Coronary artery (tissue), 2 donors: ENCODE measurements around the gene ZNF569.
A peak's percentile ranks its signal among the peaks of the same experiment; 100 is the strongest.

ENCODE experiments used
- DNase-seq: peaks from one replicate; pipeline ENCODE4 v3.0.0-alpha.2; 2017; ENCODE audit warnings: low spot score
- H3K27ac ChIP-seq, 2 donors: fragments of 200-600 bp; sonication (generic); one replicate each; pipeline ENCODE4 v1.5.1; 2016 to 2019
- H3K4me3 ChIP-seq: fragments of 200-600 bp; sonication (generic); 2 replicates; pipeline ENCODE4 v1.5.1; 2016; ENCODE audit warnings: mild to moderate bottlenecking, moderate library complexity
- CTCF ChIP-seq: fragments of 200-600 bp; sonication (generic); IDR thresholded peaks from one replicate; pipeline ENCODE4 v1.5.1; 2019; ENCODE audit warnings: antibody characterized with exemption

Gene ZNF569

GRCh38 chr19:37466798-37467607 lies at the start of gene ZNF569:
Gene ZNF569 (minus strand): TSS chr19:37467444. CDS start chr19:37444921, 22,523 bp downstream.
- Histone ChIP-seq H3K4me3 (peak within 1 kb of the TSS; percentile 88), H3K27ac (peak within 1 kb of the TSS; percentile 93 to 97)
- no peak for TF ChIP-seq CTCF
- peak; percentile 91 for DNase-seq

- no peak overlapping the region for H3K4me3 ChIP-seq
- H3K27ac ChIP-seq: no peak overlapping the region
- no peak for TF ChIP-seq CTCF
- DNase-seq: no peak
These were observed 46.2 kb upstream of the ZNF569 start for GRCh38 chr19:37513397-37513796.

DNA sequence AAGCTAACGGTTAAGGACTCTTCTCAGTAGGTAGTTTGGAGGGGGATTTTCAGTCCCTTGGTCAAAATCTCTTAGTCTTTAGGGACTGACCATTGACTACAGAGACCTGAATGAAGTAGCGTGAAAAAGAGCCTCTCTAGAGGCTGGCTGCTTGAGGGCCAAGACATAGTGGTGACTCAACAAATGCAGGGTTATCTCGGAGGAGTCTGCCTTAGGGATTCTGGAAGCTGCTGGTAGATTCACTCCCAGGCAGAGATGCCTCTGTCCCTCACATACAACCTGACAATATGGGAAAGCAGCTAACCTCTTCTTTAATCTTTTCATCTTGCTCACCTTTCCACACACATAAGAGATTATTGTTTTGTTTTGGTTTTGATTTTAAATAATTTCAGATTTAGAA lies 44.6 kb upstream of the ZNF569 start:
- no peak for TF ChIP-seq CTCF

GRCh38 chr19:37511186-37511585 lies 43.9 kb upstream of the ZNF569 start:
- DNase-seq: no peak
- no peak overlapping the region for H3K4me3 ChIP-seq
- no peak for TF ChIP-seq CTCF
- no peak overlapping the region for H3K27ac ChIP-seq

More for the DNA sequence above, 44.6 kb upstream of the ZNF569 start:
- DNase-seq: no peak
- Histone ChIP-seq H3K27ac (no peak overlapping the region), H3K4me3 (no peak overlapping the region)

DNA sequence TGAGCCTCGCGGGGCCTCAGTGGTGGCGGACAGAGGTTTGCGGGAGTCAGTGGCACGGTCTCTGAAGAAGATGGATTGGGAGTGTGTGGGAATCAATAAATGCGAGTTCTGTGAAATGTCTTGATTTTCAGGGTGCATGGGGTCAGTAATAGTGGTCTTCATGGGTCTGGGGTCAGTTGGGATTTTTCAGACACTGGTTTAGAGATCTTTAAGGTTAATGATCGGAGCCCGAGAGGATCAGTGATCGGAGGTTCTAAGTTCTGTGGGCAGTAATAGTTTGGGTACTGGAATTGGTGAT lies 39.9 kb upstream of the ZNF569 start:
- peak overlapping the region; percentile 76 to 91 for H3K27ac ChIP-seq
- no peak for DNase-seq
- H3K4me3 ChIP-seq: peak overlapping the region; percentile 79
- no peak for TF ChIP-seq CTCF

DNA sequence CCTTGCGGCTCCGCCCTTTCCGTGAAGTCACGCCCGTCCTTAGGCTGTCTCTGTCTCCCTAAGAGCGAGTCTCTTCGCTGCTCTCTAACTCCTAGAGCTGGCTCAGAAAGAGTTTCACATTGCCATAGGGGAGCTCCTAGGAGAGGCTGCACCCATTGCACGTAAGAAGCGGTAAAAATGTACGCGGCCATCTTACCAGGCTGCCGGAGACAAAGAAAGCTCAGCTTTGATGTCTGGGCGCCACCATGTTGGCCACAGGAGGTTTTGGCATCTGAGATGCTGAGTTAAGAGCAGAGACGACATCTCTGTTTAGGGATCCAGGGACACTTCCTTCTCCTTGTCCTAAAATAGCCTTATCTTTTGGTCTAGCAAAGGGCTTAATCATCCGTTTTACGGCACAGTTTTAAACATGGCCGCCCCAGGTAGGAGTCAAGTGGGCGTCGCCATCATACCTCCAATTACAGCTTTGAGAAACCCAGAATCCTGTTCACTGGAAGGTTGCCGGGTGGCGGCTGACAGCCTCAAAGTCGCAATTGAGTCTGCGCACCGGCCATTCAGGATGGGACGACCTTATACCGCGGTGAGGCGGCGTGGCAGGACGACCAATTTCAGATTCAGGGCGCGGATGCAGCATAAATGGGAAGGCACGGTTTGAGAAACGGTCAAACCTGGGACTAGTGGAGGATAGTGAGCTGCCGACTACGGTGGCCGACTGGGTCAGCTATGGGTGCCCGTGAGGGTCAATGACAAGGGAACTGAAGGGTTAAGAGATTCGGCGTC lies 39.3 kb upstream of the ZNF569 start, which contains the start of gene ZNF793:
TSS of gene ZNF793 (plus strand) at position 553 of the 780 bp plus-strand sequence. CDS start 16,501 bp downstream, outside the sequence.
- peak within 1 kb of the TSS; percentile 79 for H3K4me3 ChIP-seq
- peak; percentile 85 for DNase-seq
- no peak for TF ChIP-seq CTCF
- H3K27ac ChIP-seq: peak within 1 kb of the TSS; percentile 76 to 91
